ENCODE results near the gene SRBD1. TPM values are rescaled to one million over a fixed set of nuclear protein-coding genes. Genes with fewer than 3 reads are reported as not detected.

Gene SRBD1
- total RNA-seq, 1 donor from 2014 or later, result 30.3 TPM

DNA sequence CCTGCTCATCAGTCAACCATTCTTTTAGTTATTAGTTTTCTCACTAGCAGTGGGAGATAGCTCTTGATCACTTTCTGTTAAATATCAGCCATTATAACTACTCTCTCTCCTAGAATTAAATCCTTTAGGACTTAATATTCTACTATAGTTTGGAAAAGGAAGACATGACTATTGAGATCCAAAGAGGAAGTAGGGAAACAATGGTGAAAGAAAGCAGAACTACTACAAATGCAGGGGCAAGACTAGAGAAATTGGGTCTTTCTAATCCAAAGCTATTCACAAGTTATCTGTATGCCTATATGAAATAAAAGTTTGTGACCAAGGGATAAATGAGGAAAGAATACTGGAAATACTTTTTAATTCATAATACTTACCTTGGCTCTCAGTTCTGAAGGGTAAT, 65.1 kb downstream of the SRBD1 start:
- DNase-seq (ENCODE audit: low spot score), result no peak

- DNase-seq (ENCODE audit: low spot score), result no peak
Measured at GRCh38 chr2:45543257-45543656, 67.8 kb downstream of the SRBD1 start.

- no peak for DNase-seq (ENCODE audit: low spot score)
Measured at GRCh38 chr2:45542013-45542412, 69.1 kb downstream of the SRBD1 start.

DNA sequence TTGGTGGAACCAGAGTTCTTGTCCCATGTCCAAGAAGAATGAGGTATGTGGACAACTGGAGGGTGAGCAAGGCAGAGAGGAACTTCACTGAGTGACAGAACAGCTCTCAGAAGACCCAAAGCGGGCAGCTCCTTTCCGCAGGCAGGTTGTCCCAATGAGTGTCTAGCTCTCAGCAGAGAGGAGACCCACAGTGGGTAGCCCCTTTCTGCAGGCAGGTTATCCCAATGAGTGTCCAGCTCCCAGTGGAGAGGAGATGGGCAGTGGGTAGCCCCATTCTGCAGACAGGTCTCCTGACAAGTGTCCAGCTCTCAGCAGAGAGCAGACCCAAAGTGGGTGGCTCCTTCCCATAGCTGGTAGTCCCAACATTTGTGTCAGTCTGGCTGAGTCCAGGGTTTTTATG, 69.6 kb downstream of the SRBD1 start:
- DNase-seq (ENCODE audit: low spot score), result no peak

DNA sequence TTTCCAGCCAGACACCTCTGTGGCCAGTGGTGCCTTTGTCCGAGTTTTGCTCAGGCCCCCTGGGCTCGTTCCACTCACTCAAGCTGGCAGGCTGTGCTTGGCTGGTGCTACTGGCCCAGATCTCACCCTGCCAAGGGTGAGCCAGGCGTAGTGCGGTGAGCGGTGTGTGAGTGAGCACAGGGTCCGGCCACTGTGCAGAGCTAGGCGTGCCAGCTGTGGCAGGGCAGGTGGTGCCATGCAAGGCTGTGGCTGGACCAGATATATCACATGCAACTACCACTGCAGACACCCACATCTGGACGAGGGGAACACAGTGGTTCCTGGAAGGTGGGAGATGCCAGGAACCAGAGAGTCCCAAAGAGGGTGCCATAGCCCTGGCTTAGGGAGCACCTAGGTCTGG, 70.1 kb downstream of the SRBD1 start:
- DNase-seq (ENCODE audit: low spot score), result no peak

DNA sequence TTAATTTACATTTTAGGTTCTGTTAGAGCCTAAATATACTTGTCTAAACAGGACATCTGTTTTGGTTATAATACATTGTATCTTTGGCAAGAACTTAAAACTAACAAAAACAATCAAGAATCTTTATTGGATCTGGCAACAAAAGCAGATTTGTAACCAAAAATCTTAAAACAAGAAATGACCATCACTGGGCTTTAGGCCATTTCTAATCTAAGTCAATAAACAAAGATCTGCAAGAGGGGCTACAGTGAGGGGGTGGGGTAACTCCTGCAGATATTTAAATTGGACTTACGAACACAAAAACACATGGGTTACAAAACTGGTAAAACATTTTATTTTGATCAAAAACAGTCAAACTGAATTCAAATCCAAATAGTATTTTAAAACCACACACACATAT, 77.3 kb downstream of the SRBD1 start:
- DNase-seq (ENCODE audit: low spot score), result no peak

DNA sequence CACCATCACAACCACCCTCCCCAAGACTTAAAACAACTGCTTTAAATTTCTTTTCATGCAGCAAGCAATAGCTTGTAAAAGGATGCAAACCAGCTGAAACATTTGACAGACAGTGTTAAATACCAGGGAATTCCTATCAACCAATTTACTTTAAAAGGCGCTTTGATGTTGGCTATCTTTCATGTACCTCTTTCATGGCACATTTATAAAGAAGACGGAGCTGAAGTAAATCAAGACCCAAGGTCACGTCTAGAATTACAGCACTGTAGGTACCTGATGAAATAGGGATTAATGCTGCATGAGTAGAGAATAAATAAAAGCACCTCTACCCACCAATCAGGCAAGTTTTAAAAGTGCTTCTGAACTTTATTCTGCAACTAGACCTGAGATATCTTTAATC, 78.9 kb downstream of the SRBD1 start:
- DNase-seq (ENCODE audit: low spot score), result no peak

DNA sequence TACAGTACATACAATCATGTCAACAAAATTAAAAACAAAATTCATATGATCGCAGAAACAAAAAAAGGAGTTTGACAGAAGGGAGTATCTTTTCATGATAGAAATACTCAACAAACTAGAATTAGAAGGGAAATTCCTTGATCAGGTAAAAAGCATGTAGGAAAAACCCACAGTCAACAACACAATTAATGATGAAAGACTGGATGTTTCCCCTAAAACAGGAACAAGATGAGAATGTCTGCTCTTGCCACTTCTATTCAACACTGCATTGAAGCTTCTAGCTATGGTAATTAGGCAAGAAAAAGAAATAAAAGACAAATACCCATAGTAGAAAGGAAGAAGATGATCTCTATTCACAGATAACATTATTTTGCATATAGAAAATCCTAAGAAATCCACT, 87.1 kb downstream of the SRBD1 start:
- DNase-seq (ENCODE audit: low spot score), result no peak

- no peak for DNase-seq (ENCODE audit: low spot score)
Measured at GRCh38 chr2:45518546-45518945, 92.5 kb downstream of the SRBD1 start.

GRCh38 chr2:45510701-45511420, 100.2 kb downstream of the SRBD1 start:
- DNase-seq (ENCODE audit: low spot score), result no peak

DNA sequence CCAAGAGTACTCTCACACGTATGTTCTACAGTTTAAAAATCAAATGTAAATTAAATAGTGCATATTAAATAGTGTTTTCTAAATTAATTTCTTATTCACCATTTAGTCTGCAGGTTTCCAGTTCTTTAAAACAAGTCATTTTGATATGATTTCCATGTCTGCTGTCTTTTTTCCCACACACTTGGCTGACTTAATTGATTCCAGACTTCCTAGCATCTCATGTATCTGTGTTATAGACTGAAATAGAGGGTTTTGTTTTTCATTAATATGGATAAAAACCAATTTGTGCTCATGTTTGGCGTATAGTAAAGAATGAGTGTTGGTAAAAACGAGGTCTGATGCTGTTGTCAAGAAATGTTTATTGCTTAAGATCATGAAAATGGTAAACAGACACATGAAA, 104.3 kb downstream of the SRBD1 start:
- DNase-seq (ENCODE audit: low spot score), result no peak

DNA sequence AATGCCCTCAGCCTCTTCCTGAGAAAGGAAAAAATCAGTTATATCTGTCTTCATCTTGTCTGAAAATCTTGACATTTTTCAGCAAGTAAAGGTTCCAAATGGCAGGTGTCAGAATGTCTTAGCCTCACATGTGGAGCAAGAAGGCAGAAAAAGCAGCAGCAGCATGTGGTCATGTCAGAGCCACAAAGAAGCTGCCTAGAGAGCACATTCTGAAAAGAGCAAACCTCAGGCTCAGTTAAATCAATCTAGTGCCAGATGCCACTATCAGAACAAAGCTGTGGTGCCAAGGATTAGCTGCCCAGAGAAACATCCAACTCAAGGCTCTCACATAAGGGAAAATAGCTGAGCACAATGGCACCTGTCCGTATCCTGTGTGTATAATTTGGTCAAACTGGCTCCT, 105.9 kb downstream of the SRBD1 start:
- no peak for DNase-seq (ENCODE audit: low spot score)

DNA sequence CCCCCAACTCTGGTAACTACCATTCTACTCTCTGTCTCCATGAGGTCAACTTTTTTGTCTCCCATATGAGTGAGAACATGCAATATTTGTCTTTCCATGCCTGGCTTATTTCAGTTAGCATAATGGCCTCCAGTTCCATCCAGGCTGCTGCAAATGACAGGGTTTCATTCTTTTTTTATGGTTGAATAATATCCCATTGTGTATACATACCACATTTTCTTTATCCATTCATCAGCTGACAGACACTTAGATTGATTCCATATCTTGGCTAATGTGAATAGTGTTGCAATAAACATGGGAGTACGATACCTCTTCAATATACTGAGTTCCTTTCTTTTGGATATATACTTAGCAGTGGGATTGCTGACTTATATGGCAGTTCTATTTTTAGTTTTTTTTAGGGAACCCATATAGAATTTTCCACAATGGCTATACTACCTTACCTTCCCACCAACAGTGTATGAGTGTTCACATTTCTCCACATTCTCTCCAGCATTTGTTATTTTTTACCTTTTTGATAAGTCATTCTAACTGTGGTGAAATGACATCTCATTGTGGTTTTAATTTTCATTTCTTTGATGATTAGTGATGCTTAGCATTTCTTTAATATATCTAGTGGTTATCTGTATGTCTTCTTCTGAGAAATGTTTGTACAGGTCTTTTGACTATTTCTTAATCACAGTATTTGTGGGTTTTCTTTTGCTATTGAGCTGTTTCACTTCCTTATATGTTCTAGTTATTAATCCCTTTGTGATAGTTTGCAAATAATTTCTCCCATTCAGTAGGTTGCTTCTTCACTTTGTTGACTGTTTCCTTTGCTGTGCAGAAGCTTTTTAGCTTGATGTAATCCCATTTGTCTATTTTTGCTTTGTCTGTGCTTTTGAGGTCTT, 112.2 kb downstream of the SRBD1 start:
- no peak for DNase-seq (ENCODE audit: low spot score)

GRCh38 chr2:45497355-45497754, 113.7 kb downstream of the SRBD1 start:
- DNase-seq (ENCODE audit: low spot score), result no peak

DNA sequence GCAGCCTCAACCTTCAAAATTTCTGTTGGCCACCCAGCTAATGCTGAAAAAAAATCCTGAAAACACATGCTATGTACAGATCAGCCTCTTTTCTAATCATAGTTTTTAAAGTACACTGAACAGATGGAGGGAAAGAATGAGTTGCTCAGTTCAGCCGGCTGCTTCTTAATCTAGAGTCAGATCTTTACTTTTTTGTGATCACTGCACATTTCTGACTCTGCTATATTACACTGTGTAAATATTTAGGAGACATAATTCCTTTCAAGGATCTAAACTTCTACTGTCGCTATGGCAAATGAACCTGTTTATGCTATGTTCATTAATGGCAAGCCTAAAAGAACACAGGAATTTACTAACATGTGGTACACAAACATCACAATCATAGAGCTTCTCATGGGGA, 114.2 kb downstream of the SRBD1 start:
- no peak for DNase-seq (ENCODE audit: low spot score)

DNA sequence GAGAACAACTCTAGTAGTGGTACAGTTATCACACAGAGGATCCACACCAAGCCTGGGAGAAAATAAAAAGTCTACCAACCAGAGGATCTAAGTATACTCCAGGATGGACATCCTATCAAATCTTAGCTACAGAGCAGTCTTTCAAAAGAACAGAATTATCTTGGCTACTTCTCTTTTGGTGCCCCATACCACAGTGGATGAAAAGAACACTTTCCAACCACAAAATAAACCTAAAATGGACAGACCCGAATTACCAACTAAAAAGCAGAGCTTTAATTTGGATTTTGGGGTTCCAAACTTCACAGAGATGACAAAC, 116.1 kb downstream of the SRBD1 start:
- DNase-seq (ENCODE audit: low spot score), result no peak

DNA sequence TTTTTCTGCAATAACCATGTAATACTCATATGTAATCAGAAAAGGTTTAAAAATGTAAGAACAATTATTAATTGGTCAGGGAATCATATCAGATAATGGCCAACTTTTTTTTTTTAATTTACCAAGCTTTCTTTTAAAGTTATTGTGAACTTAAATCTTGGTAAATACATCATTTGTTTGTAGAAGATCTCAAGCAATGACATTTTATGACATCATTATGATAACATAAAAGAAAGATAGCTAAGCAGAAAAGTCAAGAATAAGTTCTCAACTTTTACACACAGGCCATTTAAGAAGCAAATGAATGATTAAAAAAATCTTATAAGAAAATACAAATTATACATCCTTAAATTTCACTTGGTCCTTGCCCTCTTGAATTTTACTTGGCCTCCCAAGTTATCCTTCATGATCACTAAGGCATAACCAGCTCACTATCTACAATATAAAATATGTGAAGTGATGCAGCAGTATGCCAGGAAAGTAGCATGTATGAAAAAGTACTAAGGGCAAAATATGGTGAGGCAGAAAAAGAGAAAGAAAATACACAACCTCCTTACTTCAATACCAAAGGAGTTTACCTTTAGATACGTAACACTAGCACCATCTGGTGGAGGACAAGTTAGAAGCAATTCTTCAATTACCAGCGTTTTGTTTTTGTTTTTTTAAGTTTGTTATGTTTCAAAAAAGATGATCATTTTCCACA, 116.6 kb downstream of the SRBD1 start:
- no peak for DNase-seq (ENCODE audit: low spot score)

DNA sequence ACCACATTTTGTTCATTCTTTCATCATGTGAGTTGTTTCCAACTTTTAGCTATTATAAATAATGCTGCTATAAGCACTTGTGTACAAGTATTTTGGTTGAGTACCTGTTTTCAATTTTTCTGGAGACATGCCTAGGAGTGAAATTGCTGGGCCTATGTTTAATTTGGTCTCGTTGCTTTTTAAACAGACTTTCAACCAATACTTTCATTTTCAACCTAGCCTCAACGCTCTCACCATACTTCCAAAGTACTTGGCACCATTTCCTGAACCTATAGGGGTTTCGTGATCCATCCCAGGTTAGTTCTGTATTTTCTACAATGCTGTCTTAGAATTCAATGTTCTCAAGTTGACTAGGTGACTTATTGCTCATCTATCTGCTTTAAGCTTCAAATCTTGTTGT, 126.1 kb downstream of the SRBD1 start:
- DNase-seq (ENCODE audit: low spot score), result no peak

GRCh38 chr2:45483997-45484396, 127.1 kb downstream of the SRBD1 start:
- DNase-seq (ENCODE audit: low spot score), result no peak

DNA sequence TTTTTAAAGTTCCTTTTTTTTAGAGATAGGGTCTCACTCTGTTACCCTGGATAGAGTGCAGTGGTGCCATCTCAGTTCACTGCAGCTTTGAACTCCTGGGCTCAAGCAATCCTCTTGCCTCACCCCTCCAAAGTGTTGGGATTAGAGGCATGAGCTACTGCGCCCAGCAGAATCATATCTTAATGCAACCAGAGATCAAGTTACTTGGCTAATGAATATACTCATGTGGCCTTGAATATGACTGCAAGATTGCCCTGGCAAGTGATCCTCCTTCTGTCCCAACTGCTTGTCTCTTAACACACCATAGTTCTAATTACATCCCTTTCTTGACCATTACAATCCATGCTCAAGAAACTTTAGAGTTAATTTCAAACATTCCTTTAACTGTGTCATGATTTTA, 133.5 kb downstream of the SRBD1 start:
- DNase-seq (ENCODE audit: low spot score), result no peak

- no peak for DNase-seq (ENCODE audit: low spot score)
Measured at GRCh38 chr2:45470531-45470930, 140.5 kb downstream of the SRBD1 start.

- no peak for DNase-seq (ENCODE audit: low spot score)
Measured at GRCh38 chr2:45469314-45470099, 141.6 kb downstream of the SRBD1 start.

Measured in ureter (tissue), 1 donor.